T-helper 1 cell treated with Interleukin-12 subunit alpha and Interleukin-12 subunit beta and Interleukin-4 antibody, amounts not matched to agents 30 μg/mL and 1 μg/mL, for 36 hours (primary cell): ENCODE measurements around the gene MSI2.
"Not testable (repeated sequence)": the region's sequence is repeated elsewhere in the genome, so short reads cannot be mapped to it uniquely, and the experiment has no call there.

Source experiments
- H3K27ac Mint-ChIP-seq: one replicate; pipeline ENCODE4 v1.8.0; 2021; ENCODE audit warnings: mild to moderate bottlenecking, mixed read lengths
- H3K27me3 Mint-ChIP-seq: one replicate; pipeline ENCODE4 v1.8.0; 2021; ENCODE audit warnings: low read depth, mixed read lengths
- H3K36me3 Mint-ChIP-seq: one replicate; pipeline ENCODE4 v1.8.0; 2021; ENCODE audit warnings: low read depth, mixed read lengths
- H3K4me1 Mint-ChIP-seq: one replicate; pipeline ENCODE4 v1.8.0; 2021; ENCODE audit warnings: low read depth, mixed read lengths
- H3K4me3 Mint-ChIP-seq: one replicate; pipeline ENCODE4 v1.8.0; 2021; ENCODE audit warnings: mild to moderate bottlenecking, moderate library complexity, mixed read lengths
- H3K9me3 Mint-ChIP-seq: one replicate; pipeline ENCODE4 v1.8.0; 2021; ENCODE audit warnings: mixed read lengths

MSI2 gene

DNA sequence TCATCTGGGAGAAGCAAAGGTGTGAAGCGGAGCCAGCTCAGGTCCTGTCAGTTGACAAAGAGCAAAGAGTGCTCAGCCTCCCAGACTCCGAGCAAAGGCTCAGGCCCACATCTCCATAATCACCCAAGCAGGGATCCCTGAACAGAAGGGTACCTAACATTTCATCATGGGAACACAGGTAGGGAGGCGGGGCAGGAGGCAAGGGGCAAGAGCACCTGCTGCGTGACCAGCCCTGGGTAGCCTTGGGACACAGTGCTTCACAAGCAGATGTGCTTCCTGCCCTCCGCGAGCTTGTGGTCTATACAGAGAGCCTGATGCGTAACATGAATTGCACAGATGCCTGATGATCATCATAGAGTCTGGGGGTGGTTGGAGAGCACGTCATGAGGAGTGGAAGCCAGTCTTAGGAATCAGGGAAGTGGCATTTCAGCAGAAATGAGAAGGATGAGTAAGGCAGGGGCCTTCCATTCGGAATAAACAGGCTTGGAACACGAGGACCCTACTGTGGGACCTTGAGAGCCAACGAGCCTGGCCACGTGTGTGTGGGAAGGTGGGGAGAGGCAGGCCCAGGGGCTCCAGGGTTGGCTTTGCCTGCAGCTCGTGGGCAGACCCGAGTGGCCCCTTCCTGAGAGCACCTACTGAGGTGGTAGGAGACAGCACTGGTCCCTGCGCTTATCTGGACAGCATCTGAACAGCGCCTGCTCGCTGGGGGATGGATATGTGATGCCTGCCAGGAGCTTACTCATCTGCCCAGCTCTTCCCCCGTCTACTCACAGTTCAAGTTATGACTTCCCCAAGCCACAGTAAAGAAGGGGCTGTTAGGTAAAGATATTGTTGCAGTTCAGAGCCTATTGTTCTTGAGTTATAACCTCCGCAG lies 363.0 kb downstream of the MSI2 start:
- Mint-ChIP-seq H3K27ac (no peak overlapping the region), H3K36me3 (peaks cover 30% of the 10 kb centered on the region), H3K27me3 (no peaks in the 10 kb centered on the region), H3K4me1 (peaks cover 14% of the 10 kb centered on the region), H3K9me3 (peaks cover 9% of the 10 kb centered on the region), H3K4me3 (no peak overlapping the region)

DNA sequence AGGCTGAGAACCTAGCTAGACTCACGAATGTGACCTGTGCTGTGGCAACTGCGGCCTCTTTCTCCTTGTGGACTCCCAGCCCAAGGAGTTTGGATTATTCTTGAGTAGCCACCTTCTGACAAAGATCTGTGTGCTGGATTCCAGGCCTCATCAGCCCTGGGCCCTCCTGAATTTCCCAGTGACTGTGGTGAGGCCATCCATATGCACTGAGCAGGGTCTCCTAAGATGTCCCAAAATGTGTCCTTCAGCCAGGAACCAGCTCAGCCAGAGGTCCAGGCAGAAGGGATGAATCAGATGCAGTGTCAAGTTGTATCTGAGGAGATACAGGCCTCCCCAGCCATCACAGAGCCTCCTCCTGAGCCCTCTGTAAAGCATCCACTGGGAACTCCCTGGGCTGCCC lies 364.3 kb downstream of the MSI2 start:
- Mint-ChIP-seq H3K4me1 (peaks cover 17% of the 10 kb centered on the region), H3K27ac (no peak overlapping the region), H3K27me3 (no peaks in the 10 kb centered on the region), H3K4me3 (no peak overlapping the region), H3K36me3 (peaks cover 28% of the 10 kb centered on the region), H3K9me3 (peaks cover 9% of the 10 kb centered on the region)

DNA sequence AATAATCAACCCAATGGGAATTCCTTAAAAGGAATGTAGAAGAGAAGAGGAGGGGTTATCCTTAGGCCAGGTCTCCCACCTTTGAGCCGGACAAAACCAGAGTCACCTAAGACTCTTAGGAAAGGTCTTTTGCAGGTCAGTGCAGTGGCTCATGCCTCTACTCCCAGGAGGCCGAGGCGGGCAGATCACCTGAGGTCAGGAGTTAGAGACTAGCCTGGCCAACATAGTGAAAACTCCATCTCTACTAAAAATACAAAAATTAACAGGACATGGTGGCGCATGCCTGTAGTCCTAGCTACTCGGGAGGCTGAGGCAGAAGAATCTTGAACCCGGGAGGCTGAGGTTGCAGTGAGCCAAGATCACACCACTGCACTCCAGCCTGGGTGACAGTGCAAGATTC lies 365.5 kb downstream of the MSI2 start:
- H3K4me1 Mint-ChIP-seq, result peaks cover 17% of the 10 kb centered on the region
- not testable (repeated sequence) for H3K27me3 Mint-ChIP-seq, H3K4me3 Mint-ChIP-seq, H3K27ac Mint-ChIP-seq, H3K9me3 Mint-ChIP-seq
- peaks cover 20% of the 10 kb centered on the region for H3K36me3 Mint-ChIP-seq

DNA sequence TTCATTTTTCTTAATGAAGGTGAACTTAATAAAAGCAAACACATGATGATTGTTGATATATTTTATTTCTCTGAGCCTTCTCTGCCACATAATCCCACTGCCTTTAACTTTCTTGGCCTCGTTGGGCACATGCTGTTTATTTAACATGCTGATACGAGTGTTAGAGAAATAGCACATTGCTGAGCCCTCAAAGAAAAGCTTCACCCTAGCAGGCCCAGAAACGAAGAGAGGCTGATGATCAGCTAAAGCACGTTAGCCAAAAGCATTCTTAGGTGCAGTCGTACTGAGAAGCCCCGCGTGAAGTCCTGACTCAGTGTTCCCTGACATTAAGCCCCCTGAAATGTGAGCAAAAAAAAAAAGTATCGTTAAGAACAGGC lies 366.0 kb downstream of the MSI2 start:
- Mint-ChIP-seq H3K4me3 (no peak overlapping the region), H3K27ac (no peak overlapping the region), H3K27me3 (no peaks in the 10 kb centered on the region), H3K36me3 (peaks cover 15% of the 10 kb centered on the region), H3K4me1 (peaks cover 17% of the 10 kb centered on the region), H3K9me3 (peaks cover under 1% of the 10 kb centered on the region)

DNA sequence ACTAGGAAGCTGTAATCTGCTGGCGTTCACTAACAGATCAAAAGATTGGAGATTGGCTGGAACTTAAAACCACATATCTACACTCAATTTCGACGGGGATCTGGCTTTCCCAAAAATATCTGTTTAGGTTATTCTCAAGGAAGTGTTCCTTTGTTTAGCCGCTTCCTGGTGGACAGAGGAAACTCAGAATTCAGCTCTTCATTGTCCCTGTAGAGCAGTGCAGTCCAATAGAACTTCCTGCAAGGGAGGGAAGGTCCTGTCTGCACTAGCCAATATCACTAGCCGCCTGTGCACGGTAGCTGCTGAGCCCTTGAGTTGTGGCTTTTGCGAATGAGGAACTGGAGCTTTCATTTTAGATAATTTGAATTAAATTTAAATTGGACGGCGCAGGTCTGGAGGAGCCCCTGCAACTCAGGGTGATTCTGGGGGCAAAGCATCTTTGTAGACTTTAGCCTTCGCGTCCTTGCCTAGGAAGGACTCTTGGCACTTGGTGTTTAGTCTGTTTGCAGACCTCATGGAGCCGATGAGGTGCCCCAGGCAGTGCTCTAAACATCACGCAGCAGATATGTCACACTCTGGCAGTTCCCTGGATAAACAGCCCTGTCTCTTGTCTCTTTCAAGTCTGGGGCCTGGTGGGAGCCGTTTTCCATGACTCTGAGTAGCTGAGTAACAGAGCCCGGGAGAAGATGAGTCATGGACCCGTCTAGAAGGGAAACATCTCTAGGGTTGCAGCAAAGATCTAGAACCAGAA lies 366.5 kb downstream of the MSI2 start:
- peak overlapping the region; percentile 32 for H3K27ac Mint-ChIP-seq
- H3K36me3 Mint-ChIP-seq, result peaks cover 15% of the 10 kb centered on the region
- peaks cover 17% of the 10 kb centered on the region for H3K4me1 Mint-ChIP-seq
- no peaks in the 10 kb centered on the region for H3K27me3 Mint-ChIP-seq
- H3K9me3 Mint-ChIP-seq, result no peaks in the 10 kb centered on the region
- no peak overlapping the region for H3K4me3 Mint-ChIP-seq

DNA sequence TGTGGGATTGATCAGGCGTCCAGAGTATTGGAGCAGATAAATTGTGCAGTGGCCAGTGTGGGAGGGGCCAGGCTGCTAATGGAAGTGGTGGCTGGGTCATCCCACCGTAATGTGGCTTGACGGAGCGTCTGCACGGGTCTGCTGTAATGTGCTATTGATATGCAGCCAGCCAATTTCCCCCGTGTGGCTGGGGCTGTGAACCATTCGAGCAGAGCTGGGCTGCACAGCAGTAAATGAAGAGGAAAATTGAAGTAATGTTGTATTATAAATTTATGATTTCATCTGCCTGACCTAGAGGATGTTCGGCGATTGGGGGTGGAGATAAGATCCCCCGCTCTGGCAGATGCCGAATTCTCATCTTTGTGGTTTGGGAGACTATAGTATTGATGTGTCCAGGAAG lies 367.3 kb downstream of the MSI2 start:
- Mint-ChIP-seq H3K27me3 (no peaks in the 10 kb centered on the region), H3K9me3 (no peaks in the 10 kb centered on the region), H3K27ac (no peak overlapping the region), H3K36me3 (peaks cover 17% of the 10 kb centered on the region), H3K4me1 (peaks cover 17% of the 10 kb centered on the region), H3K4me3 (no peak overlapping the region)

DNA sequence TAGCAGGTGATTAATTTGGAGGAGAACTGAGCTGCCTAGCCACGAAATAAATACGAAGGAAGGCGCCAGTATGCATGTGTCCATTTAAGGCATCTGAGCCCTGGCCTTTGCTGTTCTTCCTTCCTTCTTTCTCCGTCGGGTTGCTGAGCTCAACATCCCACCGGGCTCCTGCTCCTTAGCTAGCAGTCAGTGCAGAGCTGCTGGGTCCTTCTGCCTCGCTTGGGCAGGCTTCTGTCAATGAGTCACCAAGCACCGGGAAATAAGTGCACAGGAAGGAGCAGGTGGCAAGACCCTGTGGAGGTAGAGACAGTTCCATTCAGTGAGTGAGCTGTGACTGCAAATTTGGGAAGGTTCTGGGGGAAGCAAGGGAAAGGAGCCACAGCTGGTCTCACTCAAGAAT lies 368.1 kb downstream of the MSI2 start:
- Mint-ChIP-seq H3K4me1 (peaks cover 14% of the 10 kb centered on the region), H3K9me3 (no peaks in the 10 kb centered on the region), H3K4me3 (no peak overlapping the region), H3K36me3 (peaks cover 11% of the 10 kb centered on the region), H3K27ac (no peak overlapping the region), H3K27me3 (no peaks in the 10 kb centered on the region)

DNA sequence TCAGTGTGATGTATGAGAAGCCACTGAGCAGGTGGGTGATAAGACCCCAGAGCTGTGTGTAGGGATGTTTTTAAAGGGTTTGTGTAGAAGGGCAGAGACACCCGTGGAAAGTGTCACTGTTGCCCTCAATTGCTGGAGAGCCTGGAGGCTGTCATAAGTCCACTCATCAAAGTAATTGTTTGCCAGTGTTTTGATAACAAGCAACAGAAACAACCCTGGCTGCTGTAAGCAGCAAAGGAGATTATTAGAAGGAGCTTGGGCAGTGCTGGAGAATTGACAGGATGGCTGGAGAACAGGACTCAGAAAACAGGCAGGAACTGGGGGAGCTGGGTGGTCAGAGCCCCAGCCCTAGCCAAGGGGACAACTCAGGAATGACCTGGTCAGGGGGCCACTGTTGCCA lies 369.2 kb downstream of the MSI2 start:
- Mint-ChIP-seq H3K27ac (peak overlapping the region; percentile 66), H3K27me3 (no peaks in the 10 kb centered on the region), H3K4me1 (peaks cover 14% of the 10 kb centered on the region), H3K9me3 (no peaks in the 10 kb centered on the region), H3K4me3 (no peak overlapping the region), H3K36me3 (peaks cover 10% of the 10 kb centered on the region)

DNA sequence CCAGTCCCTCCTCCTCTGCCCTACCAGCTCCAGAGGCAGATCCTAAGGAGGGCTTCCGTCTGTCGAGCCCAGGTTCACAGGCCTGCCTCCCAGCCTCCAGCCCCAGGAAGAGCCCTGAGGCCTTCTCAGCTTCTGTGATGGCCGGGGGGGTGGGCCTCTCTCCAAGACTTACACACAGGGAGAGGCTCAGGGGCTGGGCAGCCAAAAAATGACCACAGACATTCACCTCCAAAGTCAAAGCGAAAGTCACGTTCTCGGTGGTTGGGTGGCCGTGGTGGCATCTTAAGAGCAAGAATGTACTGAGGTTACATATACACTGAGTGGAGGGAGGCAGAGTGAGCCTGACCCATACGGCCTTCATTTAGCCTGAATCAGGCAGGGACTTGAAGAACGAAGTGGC lies 369.6 kb downstream of the MSI2 start:
- no peak overlapping the region for H3K27ac Mint-ChIP-seq
- no peak overlapping the region for H3K4me3 Mint-ChIP-seq
- peaks cover 14% of the 10 kb centered on the region for H3K4me1 Mint-ChIP-seq
- no peaks in the 10 kb centered on the region for H3K27me3 Mint-ChIP-seq
- H3K9me3 Mint-ChIP-seq, result no peaks in the 10 kb centered on the region
- peaks cover 10% of the 10 kb centered on the region for H3K36me3 Mint-ChIP-seq

DNA sequence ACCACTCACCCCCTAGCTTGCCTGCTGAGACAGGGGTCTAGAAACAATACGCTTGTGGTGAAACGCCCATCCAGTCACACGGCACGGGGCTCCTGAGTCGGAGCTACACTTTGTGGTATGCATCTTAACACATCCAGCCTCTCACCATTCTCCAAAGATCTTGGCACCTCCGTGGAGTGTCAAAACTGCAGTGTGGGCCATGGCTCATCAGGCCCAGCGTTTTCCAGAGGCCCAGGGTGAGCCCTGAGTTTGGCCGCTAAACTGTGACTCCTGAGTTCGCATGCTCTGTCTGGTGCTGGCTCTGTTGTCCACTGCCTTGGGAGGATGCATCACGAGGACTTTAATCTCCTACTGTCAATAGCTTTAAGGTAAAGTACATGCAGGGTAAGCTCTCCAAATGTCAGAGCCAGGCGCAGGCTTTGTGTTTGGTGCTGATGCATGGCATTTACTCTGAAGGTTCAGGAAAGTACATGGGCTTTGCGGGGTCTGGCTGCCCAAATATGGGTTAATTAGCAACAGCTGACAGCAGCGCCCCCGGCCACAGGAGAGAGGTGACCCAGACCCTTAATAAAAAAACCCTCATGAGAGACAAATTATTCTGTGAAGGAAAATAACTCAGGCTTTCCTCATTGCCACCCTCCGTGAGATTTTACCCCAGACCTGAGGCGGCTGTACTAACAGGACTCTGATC lies 370.3 kb downstream of the MSI2 start:
- Mint-ChIP-seq H3K36me3 (peaks cover 10% of the 10 kb centered on the region), H3K4me3 (no peak overlapping the region), H3K9me3 (no peaks in the 10 kb centered on the region), H3K4me1 (peaks cover 14% of the 10 kb centered on the region), H3K27me3 (no peaks in the 10 kb centered on the region), H3K27ac (no peak overlapping the region)

DNA sequence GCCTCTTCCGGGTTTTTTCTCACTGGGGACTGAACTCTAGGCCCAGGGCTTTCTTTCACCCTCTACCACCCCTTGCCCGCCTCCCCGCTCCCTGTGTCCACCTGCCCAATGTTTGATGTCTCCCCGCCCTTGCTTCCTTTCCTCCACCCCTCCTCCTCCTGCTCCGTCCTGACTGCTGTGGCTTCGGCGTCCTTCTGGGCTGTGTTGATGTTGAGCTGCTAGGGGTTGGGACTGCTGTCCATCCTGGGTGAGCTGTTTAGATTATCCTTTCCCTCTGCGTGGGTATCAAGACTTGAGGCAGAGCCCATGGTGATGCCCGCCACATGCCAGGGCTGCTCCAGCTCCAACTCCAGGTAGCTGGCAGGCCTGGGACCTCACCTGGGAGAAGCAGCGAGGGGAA lies 371.3 kb downstream of the MSI2 start:
- Mint-ChIP-seq H3K36me3 (peaks cover 11% of the 10 kb centered on the region), H3K4me1 (peaks cover 14% of the 10 kb centered on the region), H3K9me3 (no peaks in the 10 kb centered on the region), H3K4me3 (no peak overlapping the region), H3K27ac (no peak overlapping the region), H3K27me3 (no peaks in the 10 kb centered on the region)

DNA sequence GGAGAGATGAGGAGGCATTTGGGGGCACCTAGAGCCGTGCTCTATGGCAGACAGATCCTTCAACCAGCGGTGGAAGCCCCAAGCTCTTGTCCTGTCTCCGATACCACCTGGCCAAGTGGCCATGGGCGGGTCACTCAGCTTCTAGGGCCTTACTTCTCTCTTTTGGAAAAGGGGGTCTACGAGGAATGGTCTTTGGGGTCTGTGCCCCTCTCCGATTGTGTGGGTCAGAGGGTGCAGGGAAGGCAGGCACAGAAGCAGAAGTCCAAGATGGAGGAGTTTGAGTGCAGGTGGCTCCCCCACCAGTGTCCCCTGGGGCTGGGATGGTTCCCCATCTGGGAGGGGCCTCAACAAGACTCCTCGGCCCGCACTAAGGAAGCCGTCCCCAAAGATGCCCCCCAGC lies 372.1 kb downstream of the MSI2 start:
- H3K27ac Mint-ChIP-seq, result no peak overlapping the region
- no peaks in the 10 kb centered on the region for H3K9me3 Mint-ChIP-seq
- no peaks in the 10 kb centered on the region for H3K27me3 Mint-ChIP-seq
- peaks cover 9% of the 10 kb centered on the region for H3K4me1 Mint-ChIP-seq
- H3K4me3 Mint-ChIP-seq, result no peak overlapping the region
- peaks cover 17% of the 10 kb centered on the region for H3K36me3 Mint-ChIP-seq

DNA sequence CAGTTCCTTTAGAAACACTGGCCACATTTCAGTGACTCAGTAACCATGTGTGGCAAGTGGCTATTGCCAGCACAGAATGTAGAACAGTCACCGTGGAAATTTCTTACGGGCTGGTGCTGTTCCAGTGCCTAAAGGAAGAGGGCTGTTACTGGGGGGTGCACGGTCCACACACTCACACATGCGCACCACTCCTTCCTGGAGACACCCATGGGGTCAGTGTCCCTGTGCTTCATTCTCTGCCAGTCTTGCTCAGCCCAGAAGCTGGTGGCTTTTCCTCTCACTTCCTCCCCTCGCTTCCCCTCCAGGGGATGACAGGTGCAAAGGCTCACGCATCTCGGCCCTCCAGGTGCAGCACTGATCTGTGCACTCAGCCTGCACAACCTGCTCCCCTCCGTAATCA lies 373.1 kb downstream of the MSI2 start:
- Mint-ChIP-seq H3K36me3 (peaks cover 24% of the 10 kb centered on the region), H3K4me1 (peaks cover 2% of the 10 kb centered on the region), H3K27ac (no peak overlapping the region)

DNA sequence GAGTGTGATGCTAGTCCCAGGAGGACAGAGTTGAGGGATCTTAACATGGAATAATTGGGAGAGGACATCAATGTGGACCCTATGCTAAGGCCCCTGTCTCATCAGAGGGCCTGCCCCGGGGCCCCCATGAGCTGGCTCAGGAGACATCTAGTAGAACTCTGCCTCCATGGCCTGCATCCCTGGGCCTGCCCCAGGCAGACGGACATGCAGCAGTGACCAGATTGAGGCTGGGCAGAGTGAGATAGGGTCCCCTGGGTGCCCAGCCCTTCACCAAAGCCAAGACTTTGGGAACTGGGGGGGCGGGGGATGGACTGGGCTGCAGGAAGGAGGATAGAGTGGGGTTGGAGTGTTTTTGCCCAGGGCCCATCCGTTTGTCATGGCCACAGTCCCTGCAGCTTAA lies 373.6 kb downstream of the MSI2 start:
- no peak overlapping the region for H3K4me3 Mint-ChIP-seq
- no peaks in the 10 kb centered on the region for H3K9me3 Mint-ChIP-seq
- peaks cover 24% of the 10 kb centered on the region for H3K36me3 Mint-ChIP-seq
- H3K27me3 Mint-ChIP-seq, result no peaks in the 10 kb centered on the region
- H3K4me1 Mint-ChIP-seq, result no peaks in the 10 kb centered on the region
- no peak overlapping the region for H3K27ac Mint-ChIP-seq

More for the DNA sequence above, 373.1 kb downstream of the MSI2 start:
- H3K27me3 Mint-ChIP-seq, result no peaks in the 10 kb centered on the region
- no peak overlapping the region for H3K4me3 Mint-ChIP-seq
- H3K9me3 Mint-ChIP-seq, result no peaks in the 10 kb centered on the region

DNA sequence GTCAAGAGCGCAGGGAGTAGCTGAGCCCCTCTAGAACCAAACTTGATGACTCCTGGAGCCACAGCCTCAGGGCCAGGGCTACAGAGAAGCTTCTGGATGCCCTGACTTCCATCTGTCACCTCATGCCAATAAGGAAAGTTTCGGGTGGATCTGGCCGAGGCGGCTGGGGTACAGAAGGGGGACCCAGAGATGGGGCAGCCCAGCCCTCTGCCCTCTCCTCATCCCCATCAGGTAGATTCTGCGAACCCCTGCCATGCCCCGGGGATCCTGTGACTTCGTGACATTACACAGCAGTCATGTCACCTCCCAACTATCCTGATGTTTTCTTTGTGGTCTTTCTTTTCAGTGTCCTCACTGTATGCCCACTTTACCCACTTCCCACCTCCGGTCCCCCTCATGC lies 374.4 kb downstream of the MSI2 start:
- Mint-ChIP-seq H3K27ac (no peak overlapping the region), H3K4me1 (no peaks in the 10 kb centered on the region), H3K4me3 (no peak overlapping the region), H3K36me3 (peaks cover 24% of the 10 kb centered on the region), H3K27me3 (no peaks in the 10 kb centered on the region), H3K9me3 (no peaks in the 10 kb centered on the region)
